ENCODE results near the gene HOXB6.

The HOXB6 gene

DNA sequence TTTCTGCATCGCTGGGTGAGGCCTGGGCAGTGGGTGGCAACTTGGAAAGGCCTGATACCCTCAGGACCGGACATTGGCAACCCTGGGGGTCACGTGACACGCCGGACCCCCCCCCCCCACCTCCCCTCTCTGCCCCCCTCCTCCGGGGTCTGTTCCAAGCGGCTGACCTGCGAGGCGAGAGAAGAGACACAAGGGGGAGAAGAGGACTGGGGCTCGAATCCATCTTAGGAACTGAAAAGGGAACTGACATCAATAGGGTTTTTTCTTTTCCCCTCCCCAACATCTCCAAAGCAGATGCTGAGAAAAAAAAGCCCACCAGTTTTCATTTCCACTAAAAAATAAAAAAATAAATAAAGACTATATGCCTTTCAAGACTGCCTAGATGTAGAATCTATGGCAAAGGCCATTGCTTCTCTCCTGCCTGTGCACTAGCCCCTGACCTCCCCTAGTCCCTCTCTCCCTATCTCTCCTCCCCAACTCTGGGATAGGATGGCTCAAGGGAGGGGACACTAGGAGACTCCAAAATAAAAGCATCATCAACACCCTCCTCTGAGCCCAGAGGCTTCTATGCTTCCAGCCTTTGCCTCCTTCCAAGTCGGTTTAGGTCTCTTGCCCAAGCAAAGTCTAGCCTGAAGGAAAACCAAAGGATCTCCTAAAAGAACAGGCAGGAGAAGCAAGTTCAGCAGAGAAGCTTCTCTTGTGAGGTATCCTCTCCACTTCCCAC is 52.2 kb downstream of the HOXB6 start:
- no peak for DNase-seq (ENCODE audit: low read depth)

- DNase-seq (ENCODE audit: low read depth): no peak
Observed at GRCh38 chr17:48551596-48552465, 53.0 kb downstream of the HOXB6 start.

GRCh38 chr17:48551214-48551555 is 53.6 kb downstream of the HOXB6 start:
- no peak for DNase-seq (ENCODE audit: low read depth)

DNA sequence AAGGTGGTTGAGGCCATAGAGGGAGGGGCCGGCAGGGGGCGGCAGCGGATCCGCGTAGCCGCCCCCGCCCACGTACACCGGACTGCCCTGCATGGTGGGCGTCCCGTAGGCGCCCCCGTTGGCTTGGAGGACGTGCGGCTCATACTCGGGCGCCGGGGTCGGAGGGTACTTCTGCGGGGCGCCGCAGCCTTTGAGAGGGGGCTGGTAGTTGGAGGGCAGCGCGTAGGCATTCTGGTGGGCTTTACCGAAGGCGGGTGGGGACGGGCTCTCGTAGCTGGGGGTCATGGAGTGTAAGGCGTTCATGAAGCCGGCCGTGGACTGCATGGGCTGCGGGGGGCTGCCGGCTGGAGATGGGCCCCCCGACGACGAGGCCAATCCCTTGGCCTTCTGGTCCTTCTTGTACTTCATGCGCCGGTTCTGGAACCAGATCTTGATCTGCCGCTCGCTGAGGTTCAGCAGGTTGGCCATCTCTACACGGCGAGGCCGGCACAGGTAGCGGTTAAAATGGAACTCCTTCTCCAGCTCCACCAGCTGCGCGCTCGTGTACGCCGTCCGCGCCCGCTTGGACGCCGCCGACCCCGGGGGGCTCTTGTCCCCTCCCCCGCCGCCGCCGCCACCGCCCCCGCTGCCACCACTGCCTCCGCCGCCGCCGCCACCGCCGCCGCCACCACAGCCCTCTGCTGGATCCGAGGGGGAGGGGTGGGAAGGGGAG is 54.1 kb downstream of the HOXB6 start:
- DNase-seq (ENCODE audit: low read depth): no peak

- DNase-seq (ENCODE audit: low read depth): no peak
Observed at GRCh38 chr17:48549914-48550501, 54.8 kb downstream of the HOXB6 start.

- no peak for DNase-seq (ENCODE audit: low read depth)
Observed at GRCh38 chr17:48549281-48549630, 55.5 kb downstream of the HOXB6 start.

DNA sequence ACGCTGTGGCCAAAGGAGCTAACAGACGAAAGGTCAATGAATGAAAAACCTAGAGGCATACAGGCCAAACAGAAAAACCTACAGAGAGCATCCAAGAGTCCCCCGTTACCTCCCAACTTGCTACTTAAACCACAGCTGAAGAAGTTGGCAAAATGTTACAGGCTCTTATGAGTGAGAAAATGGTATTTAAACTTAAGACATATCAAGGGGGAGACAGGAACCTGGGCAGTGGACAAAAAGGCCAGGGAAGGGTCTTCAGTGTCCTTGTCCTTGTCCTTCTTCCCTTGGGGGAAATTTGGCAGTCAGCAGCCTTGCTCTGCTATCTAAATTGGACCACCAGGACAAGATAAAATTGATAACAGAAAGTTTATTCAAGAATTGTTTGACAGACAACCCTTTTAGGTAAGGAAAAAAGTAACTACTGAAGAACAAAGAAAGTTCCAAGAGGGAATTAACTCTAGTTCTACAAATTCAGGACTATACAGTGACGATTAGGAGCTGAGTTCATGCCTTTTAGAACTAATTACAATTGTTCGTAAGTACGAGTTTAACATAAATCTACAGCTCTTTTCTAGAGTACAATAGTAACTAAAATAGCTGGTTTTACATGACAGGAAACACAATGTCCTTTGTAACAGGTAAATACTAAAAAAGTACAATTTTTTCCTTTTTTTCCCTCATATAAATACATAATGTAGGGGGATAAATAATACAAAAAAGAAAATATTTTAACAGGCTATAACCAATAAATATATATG is 56.1 kb downstream of the HOXB6 start:
- no peak for DNase-seq (ENCODE audit: low read depth)

GRCh38 chr17:48547808-48548522 is 56.8 kb downstream of the HOXB6 start:
- peak; percentile 31 for DNase-seq (ENCODE audit: low read depth)

GRCh38 chr17:48546924-48547807 is 57.6 kb downstream of the HOXB6 start:
- DNase-seq (ENCODE audit: low read depth): no peak

- DNase-seq (ENCODE audit: low read depth): no peak
Observed at GRCh38 chr17:48546137-48546923, 58.5 kb downstream of the HOXB6 start.

All from stimulated activated CD4-positive, alpha-beta T cell treated with anti-CD3 and anti-CD28 coated beads, Interleukin-2, amount 100 ng/mL, for 4 hours (primary cell).